Psoas muscle (tissue), 8 donors: ENCODE data around the gene WNT7B. TPM values are rescaled to one million over a fixed set of nuclear protein-coding genes. Genes with fewer than 3 reads are reported as not detected.
"Not testable (repeated sequence)": the region's sequence is repeated elsewhere in the genome, so short reads cannot be mapped to it uniquely, and the experiment has no call there.

ENCODE experiments used
- ATAC-seq, 4 donors: fragments of 200-7000 bp; cut with Tn5 transposase; one replicate each; pipeline ENCODE4 v1.9.1; 2020; ENCODE audit warnings: moderate library complexity in 3 of 4, mild to moderate bottlenecking in 2 of 4
- DNase-seq, 2 donors: peaks; one replicate each; pipeline ENCODE4 v3.0.0-alpha.2; 2020
- H3K27ac ChIP-seq: fragments of 200-600 bp; one replicate; pipeline ENCODE4 v1.8.0; 2022
- H3K27me3 ChIP-seq, 3 donors: fragments of 200-600 bp in 1 of 3; one replicate each; pipeline versions ENCODE4 v1.6.1 to v1.8.0; 2013 to 2022; ENCODE audit warnings: low read length in 2 of 3, mild to moderate bottlenecking in 2 of 3, moderate library complexity in 1 of 3; ENCODE audit not compliant: insufficient read depth in 3 of 3
- H3K36me3 ChIP-seq, 2 donors: fragments of 200-600 bp in 1 of 2; one replicate each; pipeline versions ENCODE4 v1.6.1 to v1.8.0; 2013 to 2022; ENCODE audit warnings: low read depth in 1 of 2, mild to moderate bottlenecking in 1 of 2, moderate library complexity in 1 of 2; ENCODE audit not compliant: insufficient read depth in 1 of 2
- H3K4me1 ChIP-seq: fragments of 200-600 bp; one replicate; pipeline ENCODE4 v1.8.0; 2022
- H3K4me3 ChIP-seq: fragments of 200-600 bp; one replicate; pipeline ENCODE4 v1.8.0; 2022; ENCODE audit warnings: mild to moderate bottlenecking
- H3K9me3 ChIP-seq: fragments of 200-600 bp; one replicate; pipeline ENCODE4 v1.8.0; 2022
- WGBS, 3 donors: extraction: QIAGEN DNeasy Blood & Tissue Kit; methylation state at CpG; one replicate each; pipeline versions ENCODE4 v1.1.6 to v1.1.7; 2013; 5-methylcytosine and 5-hydroxymethylcytosine counted together
- intact Hi-C, 2 donors: fragments of 100-400 bp; cut with DNase I; formaldehyde crosslinking; loops; one replicate each; pipeline versions ENCODE4 v1.11.0 to v1.14.2; 2022
- polyA plus RNA-seq, 3 donors: library from polyadenylated mRNA; stranded (reverse); fragments of 200-250 nt; gene quantifications; one replicate each; pipeline ENCODE4 v1.2.3, GENCODE V29; 2013
- total RNA-seq, 4 donors: library from RNA; stranded (reverse); fragmentation: NEBNext Ultra II Directional in 2 of 4; extraction: Animal tissue kit (Norgen Biotek cat#: 25700) in 2 of 4; gene quantifications; one replicate each; pipeline versions ENCODE4 v1.2.1 to v1.2.4, GENCODE V29; 2021 to 2023
- TF ChIP-seq, protein P1 (sequence below): fragments of 200-600 bp; IDR thresholded peaks from one replicate; pipeline ENCODE4 v1.8.0; 2022; ENCODE audit warnings: antibody characterized with exemption
- donor health status: healthy with polysubstance abuse.
- donor health status: DM: no; HTN: no; CAD: no; lungs with moderate emphysema.
- donor health status: Bipolar disorder and iron deficiency.
- donor health status: healthy.
- donor health status: DM: yes; HTN: yes; CAD: no.
- donor health status: DM: no; HTN: no; CAD: no.
- donor health status: DM: no; HTN: no; CAD: no.
- donor health status: DM: yes; HTN: yes; CAD: no.

WNT7B gene
- total and polyA plus RNA-seq, 7 donors = 0.05 TPM; not detected in 6

GRCh38 chr22:46006379-46007002 lies 29.5 kb upstream of the WNT7B start:
- peak overlapping the region; percentile 23 for H3K4me3 ChIP-seq

GRCh38 chr22:46005116-46005705 lies 28.2 kb upstream of the WNT7B start:
- intact Hi-C loops = loop anchor here in 1 of 2 donors (5.0 kb wide), 1 partner anchor 67 kb away; no protein-coding TSS in a partner anchor
- H3K36me3 ChIP-seq, ATAC-seq, H3K27ac ChIP-seq, H3K27me3 ChIP-seq, H3K9me3 ChIP-seq, H3K4me3 ChIP-seq: not testable (repeated sequence)
- peak; percentile 15 to 53 for DNase-seq
- 84 to 96% (median 96%) methylated on average over 13 to 15 of the region's 15 CpGs for WGBS, 3 donors
- H3K4me1 ChIP-seq = peaks cover 26% of the 10 kb centered on the region

More at GRCh38 chr22:46006379-46007002, 29.5 kb upstream of the WNT7B start:
- peak overlapping the region; percentile 84 for H3K27ac ChIP-seq
- H3K4me1 ChIP-seq = peaks cover 26% of the 10 kb centered on the region
- H3K36me3 ChIP-seq = no peaks in the 10 kb centered on the region
- ATAC-seq (peak; percentile 78 to 89 (median 82)), DNase-seq (peak; percentile 96 to 98)
- intact Hi-C loops = loop anchor here (1.0 to 5.0 kb wide), 3 partner anchors 66 to 110 kb away; no protein-coding TSS in a partner anchor
- 15 to 28% (median 19%) methylated on average over 25 to 26 of the region's 26 CpGs for WGBS, 3 donors
- TF ChIP-seq, protein P1, sequence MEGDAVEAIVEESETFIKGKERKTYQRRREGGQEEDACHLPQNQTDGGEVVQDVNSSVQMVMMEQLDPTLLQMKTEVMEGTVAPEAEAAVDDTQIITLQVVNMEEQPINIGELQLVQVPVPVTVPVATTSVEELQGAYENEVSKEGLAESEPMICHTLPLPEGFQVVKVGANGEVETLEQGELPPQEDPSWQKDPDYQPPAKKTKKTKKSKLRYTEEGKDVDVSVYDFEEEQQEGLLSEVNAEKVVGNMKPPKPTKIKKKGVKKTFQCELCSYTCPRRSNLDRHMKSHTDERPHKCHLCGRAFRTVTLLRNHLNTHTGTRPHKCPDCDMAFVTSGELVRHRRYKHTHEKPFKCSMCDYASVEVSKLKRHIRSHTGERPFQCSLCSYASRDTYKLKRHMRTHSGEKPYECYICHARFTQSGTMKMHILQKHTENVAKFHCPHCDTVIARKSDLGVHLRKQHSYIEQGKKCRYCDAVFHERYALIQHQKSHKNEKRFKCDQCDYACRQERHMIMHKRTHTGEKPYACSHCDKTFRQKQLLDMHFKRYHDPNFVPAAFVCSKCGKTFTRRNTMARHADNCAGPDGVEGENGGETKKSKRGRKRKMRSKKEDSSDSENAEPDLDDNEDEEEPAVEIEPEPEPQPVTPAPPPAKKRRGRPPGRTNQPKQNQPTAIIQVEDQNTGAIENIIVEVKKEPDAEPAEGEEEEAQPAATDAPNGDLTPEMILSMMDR = peak; percentile 99
- peaks cover 7% of the 10 kb centered on the region for H3K9me3 ChIP-seq
- no peaks in the 10 kb centered on the region for H3K27me3 ChIP-seq

- H3K36me3 ChIP-seq = no peaks in the 10 kb centered on the region
- H3K4me3 ChIP-seq = no peak overlapping the region
- ATAC-seq (no peak), DNase-seq (peak in 1 of 2 donors; percentile 60)
- intact Hi-C loops = loop anchor here in 1 of 2 donors (5.0 kb wide), 1 partner anchor 313 kb away; no protein-coding TSS in a partner anchor
- H3K27ac ChIP-seq = no peak overlapping the region
- H3K4me1 ChIP-seq = peaks cover 26% of the 10 kb centered on the region
- 88 to 90% (median 90%) methylated on average over 19 of the region's 19 CpGs for WGBS, 3 donors
- TF ChIP-seq, protein P1 = no peak
- peaks cover under 1% of the 10 kb centered on the region for H3K9me3 ChIP-seq
- no peaks in the 10 kb centered on the region for H3K27me3 ChIP-seq
Observed at GRCh38 chr22:46004105-46004866, 27.3 kb upstream of the WNT7B start.

GRCh38 chr22:46003271-46004091 lies 26.5 kb upstream of the WNT7B start:
- no peak overlapping the region for H3K4me3 ChIP-seq
- TF ChIP-seq, protein P1 = no peak
- H3K27me3 ChIP-seq = no peaks in the 10 kb centered on the region
- H3K4me1 ChIP-seq = peaks cover 27% of the 10 kb centered on the region
- intact Hi-C loops = loop anchor here in 1 of 2 donors (5.0 kb wide), 1 partner anchor 314 kb away; no protein-coding TSS in a partner anchor
- DNase-seq (peak in 1 of 2 donors; percentile 58), ATAC-seq (no peak)
- 77 to 88% (median 79%) methylated on average over 24 of the region's 24 CpGs for WGBS, 3 donors
- no peaks in the 10 kb centered on the region for H3K9me3 ChIP-seq
- no peaks in the 10 kb centered on the region for H3K36me3 ChIP-seq
- H3K27ac ChIP-seq = no peak overlapping the region
